Adrenal gland (tissue), 12 donors: ENCODE data around the gene ST7. TPM values are rescaled to one million over a fixed set of nuclear protein-coding genes. Genes with fewer than 3 reads are reported as not detected.
A peak's percentile ranks its signal among the peaks of the same experiment; 100 is the strongest.

Experiments
- DNase-seq, 7 donors: peaks; one replicate each; pipeline ENCODE4 v3.0.0-alpha.2; 2019 to 2020
- H3K27ac ChIP-seq, 5 donors: fragments of 200-600 bp; sonication (generic) in 4 of 5; 1 replicate in 3 of 5; 2 replicates in 2 of 5; pipeline versions ENCODE4 v1.5.1 to v1.8.0; 2016 to 2020; ENCODE audit warnings: mild to moderate bottlenecking in 1 of 5
- H3K27me3 ChIP-seq: fragments of 200-600 bp; 2 replicates; pipeline ENCODE4 v1.8.0; 2021
- H3K36me3 ChIP-seq, 2 donors: fragments of 200-600 bp; replicated peaks in 1 of 2; 1 replicate in 1 of 2; 2 replicates in 1 of 2; pipeline versions ENCODE4 v1.5.1 to v1.8.0; 2018 to 2022
- H3K4me1 ChIP-seq, 2 donors: fragments of 200-600 bp; replicated peaks in 1 of 2; 1 replicate in 1 of 2; 2 replicates in 1 of 2; pipeline versions ENCODE4 v1.5.1 to v1.8.0; 2018 to 2021
- H3K4me3 ChIP-seq, 4 donors: fragments of 200-600 bp; sonication (generic) in 3 of 4; one replicate each; pipeline ENCODE4 v1.5.1; 2016 to 2018
- H3K9me3 ChIP-seq, 3 donors: fragments of 200-600 bp; sonication (generic) in 1 of 3; replicated peaks in 1 of 3; 1 replicate in 2 of 3; 2 replicates in 1 of 3; pipeline versions ENCODE4 v1.5.1 to v1.8.0; 2016 to 2021
- CTCF ChIP-seq, 6 experiments: fragments of 450-650 bp in 4 of 6; fragments of 200-600 bp in 2 of 6; sonication (generic) in 1 of 6; IDR thresholded peaks; 1 replicate in 5 of 6; 2 replicates in 1 of 6; pipeline versions ENCODE4 v1.5.1 to v1.8.0; 2016 to 2021; ENCODE audit warnings: antibody characterized with exemption in 6 of 6, mild to moderate bottlenecking in 2 of 6, moderate library complexity in 1 of 6
- POLR2A ChIP-seq, 2 donors: fragments of 450-650 bp; IDR thresholded peaks; one replicate each; pipeline ENCODE4 v1.6.1; 2017; ENCODE audit warnings: antibody characterized with exemption in 2 of 2, mild to moderate bottlenecking in 2 of 2, moderate library complexity in 1 of 2
- WGBS, 4 donors: extraction: QIAGEN DNeasy Blood & Tissue Kit in 2 of 4; methylation state at CpG; one replicate each; pipeline versions ENCODE4 v1.1.5 to v1.1.7; 2013 to 2017; 5-methylcytosine and 5-hydroxymethylcytosine counted together
- intact Hi-C, 2 donors: fragments of 100-400 bp; cut with DNase I; formaldehyde crosslinking; loops; one replicate each; pipeline versions ENCODE4 v1.14.1 to v1.15.0; 2022 to 2023
- polyA plus RNA-seq, 3 donors: library from polyadenylated mRNA; stranded (reverse); fragments of 200-250 nt in 2 of 3; fragments of 350-450 nt in 1 of 3; fragmentation: Illumina TruSeq in 1 of 3; extraction: RNeasy Lipid Tissue Mini Kit (QIAGEN cat#74804) in 1 of 3; gene quantifications; one replicate each; pipeline ENCODE4 v1.2.3, GENCODE V29; 2013 to 2014
- total RNA-seq, 9 donors: library from RNA; depleted of rRNA in 4 of 9; stranded (reverse); fragments of >200 nt in 4 of 9; fragments of 120-200 nt in 1 of 9; fragmentation: NEBNext Ultra II Directional in 1 of 9; extraction: Animal tissue kit (Norgen Biotek cat#: 25700) in 1 of 9; gene quantifications; one replicate each; pipeline versions ENCODE4 v1.1.0 to v1.2.4, GENCODE V29; 2013 to 2023
- donor health status: healthy with polysubstance abuse.
- donor health status: Bipolar disorder and iron deficiency.
- donor health status: DM: yes; HTN: yes; CAD: no.
- donor health status: DM: no; HTN: no; CAD: no.
- donor health status: DM: no; HTN: no; CAD: no.
- donor health status: DM: yes; HTN: yes; CAD: no.

The ST7 gene
- total and polyA plus RNA-seq, 12 donors, result 15.7 to 69.9 (median 33.1) TPM

- Histone ChIP-seq H3K36me3 (no peaks in the 10 kb centered on the region), H3K9me3 (no peaks in the 10 kb centered on the region), H3K27me3 (no peaks in the 10 kb centered on the region), H3K4me1 (no peaks in the 10 kb centered on the region), H3K27ac (no peak overlapping the region), H3K4me3 (no peak overlapping the region)
- TF ChIP-seq CTCF (IDR thresholded peaks at IDR 0.05) (no peak), POLR2A (IDR thresholded peaks at IDR 0.05) (no peak)
- intact Hi-C loops, result no loop called here
- 92 to 97% (median 96%) methylated on average over 3 of the region's 3 CpGs for WGBS, 4 donors
- no peak for DNase-seq
Observed at GRCh38 chr7:117137868-117138267, 184.6 kb downstream of the ST7 start.

DNA sequence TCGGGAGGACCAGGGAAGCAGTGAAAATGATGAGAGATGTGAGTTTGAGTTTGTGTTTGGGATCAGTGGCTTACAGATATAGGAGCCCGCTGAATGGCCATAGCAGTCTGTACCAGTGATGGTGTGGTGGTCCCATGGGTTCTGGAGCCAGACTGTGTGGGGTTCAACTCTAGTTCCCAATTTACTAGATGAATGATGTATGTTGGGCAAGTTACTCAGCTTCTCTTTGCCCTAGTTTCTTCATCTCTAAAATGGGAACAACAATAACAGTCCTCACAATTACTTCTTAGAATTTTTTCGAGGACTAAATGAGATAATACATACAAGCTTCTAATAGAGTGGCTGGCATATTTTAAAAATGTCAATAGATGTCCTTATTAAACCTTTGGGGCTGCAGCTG is 185.2 kb downstream of the ST7 start:
- WGBS, 4 donors, result 87 to 93% (median 89%) methylated on average over 3 of the region's 3 CpGs
- H3K27ac ChIP-seq, result no peak overlapping the region
- intact Hi-C loops, result no loop called here
- TF ChIP-seq POLR2A (IDR thresholded peaks at IDR 0.05) (no peak), CTCF (IDR thresholded peaks at IDR 0.05) (no peak)
- H3K36me3 ChIP-seq, result no peaks in the 10 kb centered on the region
- no peaks in the 10 kb centered on the region for H3K27me3 ChIP-seq
- H3K4me3 ChIP-seq, result no peak overlapping the region
- DNase-seq, result no peak
- H3K9me3 ChIP-seq, result no peaks in the 10 kb centered on the region
- no peaks in the 10 kb centered on the region for H3K4me1 ChIP-seq

DNA sequence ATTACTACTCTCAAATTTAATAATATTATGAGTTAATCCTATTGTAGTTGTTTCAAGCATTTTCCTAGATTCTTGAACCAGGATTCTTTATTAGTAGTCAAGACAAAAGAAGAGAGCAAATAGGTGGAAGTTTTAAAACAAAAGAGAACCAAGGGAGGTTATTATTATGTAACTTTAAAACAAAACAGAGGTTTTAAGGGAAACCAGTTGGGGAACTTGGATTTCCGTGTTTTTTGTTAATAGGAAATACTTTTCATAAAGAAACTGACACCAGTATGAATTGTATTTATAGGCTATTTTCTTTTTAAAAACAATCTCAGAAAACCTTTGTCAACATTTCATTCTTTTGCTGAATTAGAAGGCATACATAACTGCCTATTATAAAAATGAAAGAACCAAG is 185.7 kb downstream of the ST7 start:
- TF ChIP-seq CTCF (IDR thresholded peaks at IDR 0.05), result no peak
- TF ChIP-seq POLR2A (IDR thresholded peaks at IDR 0.05), result no peak
- H3K4me1 ChIP-seq, result no peaks in the 10 kb centered on the region
- no peaks in the 10 kb centered on the region for H3K9me3 ChIP-seq
- 68 to 82% (median 75%) methylated on average over 1 of the region's 1 CpG for WGBS, 4 donors
- peak overlapping the region in 1 of 5 donors; percentile 19 for H3K27ac ChIP-seq
- no peak for DNase-seq
- intact Hi-C loops, result no loop called here
- H3K4me3 ChIP-seq, result no peak overlapping the region
- no peaks in the 10 kb centered on the region for H3K36me3 ChIP-seq
- H3K27me3 ChIP-seq, result no peaks in the 10 kb centered on the region

GRCh38 chr7:117139397-117139984 is 186.2 kb downstream of the ST7 start:
- Histone ChIP-seq H3K4me1 (no peaks in the 10 kb centered on the region), H3K27me3 (no peaks in the 10 kb centered on the region), H3K4me3 (no peak overlapping the region), H3K36me3 (no peaks in the 10 kb centered on the region), H3K27ac (peak overlapping the region in 1 of 5 donors; percentile 19), H3K9me3 (no peaks in the 10 kb centered on the region)
- no peak for TF ChIP-seq CTCF (IDR thresholded peaks at IDR 0.05)
- TF ChIP-seq POLR2A (IDR thresholded peaks at IDR 0.05), result no peak
- intact Hi-C loops, result no loop called here
- no peak for DNase-seq
- 79 to 87% (median 84%) methylated on average over 3 of the region's 3 CpGs for WGBS, 4 donors
